MCF 10A (cell line): ENCODE measurements around the gene DHCR24. TPM values are rescaled to one million over a fixed set of nuclear protein-coding genes. Genes with fewer than 3 reads are reported as not detected.

Source experiments
- BruUV-seq: library from RNA; stranded (reverse); fragments of 400-500 nt; replicated peaks from 2 replicates; lab custom pipeline; 2021; lab: Mats Ljungman, UMichigan
- CTCF ChIA-PET: fragments of 300-600 bp; sonication (Branson Sonifier 250); formaldehyde crosslinking; extraction: SDS; loops from one replicate; lab custom pipeline; 2021; ENCODE audit warnings: antibody characterized with exemption, inconsistent platforms; lab: Yijun Ruan, JAX
- POLR2A ChIA-PET: fragments of 300-600, 350-650 bp; sonication (Branson Sonifier 250); formaldehyde crosslinking; extraction: SDS; loops from one replicate; lab custom pipeline; 2020; ENCODE audit warnings: antibody characterized with exemption, inconsistent platforms; lab: Yijun Ruan, JAX
- DNase-seq: peaks from one replicate; pipeline ENCODE4 v3.0.0-alpha.2; 2018; ENCODE audit not compliant: unreplicated experiment
- H3K27ac Mint-ChIP-seq: one replicate; pipeline ENCODE4 v1.8.0; 2022; ENCODE audit warnings: mild to moderate bottlenecking, low read depth, mixed read lengths; ENCODE audit not compliant: unreplicated experiment
- H3K27me3 Mint-ChIP-seq: one replicate; pipeline ENCODE4 v1.8.0; 2022; ENCODE audit warnings: mixed read lengths; ENCODE audit not compliant: insufficient read depth, unreplicated experiment
- H3K36me3 Mint-ChIP-seq: one replicate; pipeline ENCODE4 v1.8.0; 2022; ENCODE audit warnings: mild to moderate bottlenecking, moderate library complexity, mixed read lengths; ENCODE audit not compliant: insufficient read depth, unreplicated experiment
- H3K4me1 Mint-ChIP-seq: one replicate; pipeline ENCODE4 v1.8.0; 2022; ENCODE audit warnings: mixed read lengths; ENCODE audit not compliant: insufficient read depth, unreplicated experiment
- H3K4me3 Mint-ChIP-seq: one replicate; pipeline ENCODE4 v1.8.0; 2022; ENCODE audit warnings: mild to moderate bottlenecking, moderate library complexity, mixed read lengths; ENCODE audit not compliant: unreplicated experiment
- H3K9me3 Mint-ChIP-seq: one replicate; pipeline ENCODE4 v1.8.0; 2022; ENCODE audit warnings: mixed read lengths; ENCODE audit not compliant: unreplicated experiment
- intact Hi-C: fragments of 100-400 bp; cut with micrococcal nuclease; formaldehyde crosslinking; loops from 2 replicates; pipeline ENCODE4 v1.14.1; 2022
- total RNA-seq: library from RNA; stranded (reverse); gene quantifications from 2 replicates; pipeline ENCODE4 v1.2.3, GENCODE V29; 2022
- TF ChIP-seq, protein P1 (sequence below): fragments of 200-600 bp; IDR thresholded peaks from one replicate; pipeline ENCODE4 v1.8.0; 2022; ENCODE audit warnings: antibody characterized with exemption, mild to moderate bottlenecking; ENCODE audit not compliant: unreplicated experiment

The DHCR24 gene
- total RNA-seq, 1 experiment from 2014 or later, result 135 TPM

DNA sequence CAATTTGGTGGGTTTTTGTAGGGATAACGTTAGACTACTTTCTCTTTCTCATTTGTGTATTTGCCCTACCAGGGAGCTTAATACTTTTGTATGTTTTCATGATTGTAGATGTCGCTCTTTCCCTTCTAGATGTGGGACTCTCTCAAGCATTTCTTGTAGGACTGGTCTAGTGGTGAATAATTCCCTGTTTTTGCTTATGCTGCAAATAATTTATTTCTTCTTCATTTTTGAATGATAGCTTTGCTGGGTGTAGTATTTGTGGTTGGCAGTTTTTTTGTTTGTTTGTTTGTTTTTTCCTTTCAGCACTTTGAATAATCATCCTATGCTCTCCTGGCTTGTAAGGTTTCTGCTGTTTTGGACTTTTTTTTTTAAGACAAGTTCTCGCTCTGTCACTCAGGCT is 63.3 kb downstream of the DHCR24 start:
- H3K4me3 Mint-ChIP-seq, result no peak overlapping the region
- no peaks in the 10 kb centered on the region for H3K27me3 Mint-ChIP-seq
- ChIA-PET POLR2A (interaction anchor here (0.6 kb wide), 2 partner anchors 681 to 963 kb away, joined by 3 read pairs; no protein-coding TSS in a partner anchor), CTCF (interaction anchor here (0.6 to 1.0 kb wide), 5 partner anchors 14 to 787 kb away, joined by 3 to 6 read pairs (median 3); no protein-coding TSS in a partner anchor)
- H3K4me1 Mint-ChIP-seq, result no peaks in the 10 kb centered on the region
- intact Hi-C loops, result no loop called here
- H3K36me3 Mint-ChIP-seq, result peaks cover 5% of the 10 kb centered on the region
- H3K27ac Mint-ChIP-seq, result no peak overlapping the region
- DNase-seq, result no peak
- H3K9me3 Mint-ChIP-seq, result peaks cover 17% of the 10 kb centered on the region
- no TSS peak for BruUV-seq
- TF ChIP-seq, protein P1, sequence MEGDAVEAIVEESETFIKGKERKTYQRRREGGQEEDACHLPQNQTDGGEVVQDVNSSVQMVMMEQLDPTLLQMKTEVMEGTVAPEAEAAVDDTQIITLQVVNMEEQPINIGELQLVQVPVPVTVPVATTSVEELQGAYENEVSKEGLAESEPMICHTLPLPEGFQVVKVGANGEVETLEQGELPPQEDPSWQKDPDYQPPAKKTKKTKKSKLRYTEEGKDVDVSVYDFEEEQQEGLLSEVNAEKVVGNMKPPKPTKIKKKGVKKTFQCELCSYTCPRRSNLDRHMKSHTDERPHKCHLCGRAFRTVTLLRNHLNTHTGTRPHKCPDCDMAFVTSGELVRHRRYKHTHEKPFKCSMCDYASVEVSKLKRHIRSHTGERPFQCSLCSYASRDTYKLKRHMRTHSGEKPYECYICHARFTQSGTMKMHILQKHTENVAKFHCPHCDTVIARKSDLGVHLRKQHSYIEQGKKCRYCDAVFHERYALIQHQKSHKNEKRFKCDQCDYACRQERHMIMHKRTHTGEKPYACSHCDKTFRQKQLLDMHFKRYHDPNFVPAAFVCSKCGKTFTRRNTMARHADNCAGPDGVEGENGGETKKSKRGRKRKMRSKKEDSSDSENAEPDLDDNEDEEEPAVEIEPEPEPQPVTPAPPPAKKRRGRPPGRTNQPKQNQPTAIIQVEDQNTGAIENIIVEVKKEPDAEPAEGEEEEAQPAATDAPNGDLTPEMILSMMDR, result no peak

DNA sequence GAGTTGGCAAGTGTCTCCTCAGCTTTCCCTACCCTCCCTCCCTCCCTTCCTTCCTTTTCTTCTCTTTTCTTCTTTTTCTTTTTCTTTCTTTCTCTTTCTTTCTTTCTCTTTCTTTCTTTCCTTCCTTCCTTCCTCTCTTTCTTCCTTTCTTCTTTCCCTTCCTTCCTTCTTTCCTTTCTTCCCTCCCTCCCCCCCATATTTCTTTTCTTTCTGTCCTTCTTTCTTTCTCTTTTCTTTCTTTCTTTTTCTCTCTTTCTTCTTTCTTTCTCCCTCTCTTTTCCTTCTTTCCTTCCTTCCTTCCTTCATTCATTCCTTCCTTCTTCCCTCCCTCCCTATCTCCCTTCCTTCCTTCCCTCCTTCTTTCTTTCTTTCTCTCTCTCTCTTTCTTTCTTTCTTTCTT is 67.3 kb downstream of the DHCR24 start:
- no TSS peak for BruUV-seq
- no peak for DNase-seq
- POLR2A ChIA-PET, result interaction anchor here (1.3 kb wide), 1 partner anchor 18 kb away, joined by 4 read pairs; the partner anchor contains the start of gene TTC22
- TF ChIP-seq, protein P1, result no peak
- H3K4me1 Mint-ChIP-seq, result peaks cover 7% of the 10 kb centered on the region
- H3K36me3 Mint-ChIP-seq, result peaks cover 5% of the 10 kb centered on the region
- no peak overlapping the region for H3K4me3 Mint-ChIP-seq
- intact Hi-C loops, result no loop called here
- no peak overlapping the region for H3K27ac Mint-ChIP-seq
- peaks cover 7% of the 10 kb centered on the region for H3K9me3 Mint-ChIP-seq
- CTCF ChIA-PET, result no interaction called here
- H3K27me3 Mint-ChIP-seq, result no peaks in the 10 kb centered on the region

DNA sequence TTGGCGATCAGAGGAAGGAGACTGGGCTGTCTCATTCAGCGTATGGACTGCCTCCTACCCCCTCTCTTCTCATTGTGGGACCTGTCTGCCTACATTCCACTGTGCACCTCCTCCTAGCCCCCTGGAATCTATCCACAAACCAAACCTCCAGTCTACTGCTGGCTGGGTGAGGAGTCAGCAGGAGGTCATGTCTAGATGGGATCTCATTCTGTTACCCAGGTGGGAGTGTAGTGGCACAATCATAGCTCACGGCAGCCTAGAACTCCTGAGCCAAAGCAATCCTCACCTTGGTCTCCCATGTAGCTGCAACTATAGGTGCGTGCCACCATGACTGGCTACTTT is 67.8 kb downstream of the DHCR24 start:
- CTCF ChIA-PET, result interaction anchor here (0.6 kb wide), 1 partner anchor 1246 kb away, joined by 3 read pairs; no protein-coding TSS in a partner anchor
- TF ChIP-seq, protein P1, result no peak
- Mint-ChIP-seq H3K9me3 (peaks cover 7% of the 10 kb centered on the region), H3K27me3 (no peaks in the 10 kb centered on the region), H3K4me1 (peaks cover 7% of the 10 kb centered on the region), H3K27ac (no peak overlapping the region), H3K4me3 (no peak overlapping the region), H3K36me3 (peaks cover 5% of the 10 kb centered on the region)
- DNase-seq, result no peak
- intact Hi-C loops, result no loop called here
- POLR2A ChIA-PET, result interaction anchor here (1.3 kb wide), 1 partner anchor 18 kb away, joined by 4 read pairs; the partner anchor contains the start of gene TTC22
- no TSS peak for BruUV-seq

DNA sequence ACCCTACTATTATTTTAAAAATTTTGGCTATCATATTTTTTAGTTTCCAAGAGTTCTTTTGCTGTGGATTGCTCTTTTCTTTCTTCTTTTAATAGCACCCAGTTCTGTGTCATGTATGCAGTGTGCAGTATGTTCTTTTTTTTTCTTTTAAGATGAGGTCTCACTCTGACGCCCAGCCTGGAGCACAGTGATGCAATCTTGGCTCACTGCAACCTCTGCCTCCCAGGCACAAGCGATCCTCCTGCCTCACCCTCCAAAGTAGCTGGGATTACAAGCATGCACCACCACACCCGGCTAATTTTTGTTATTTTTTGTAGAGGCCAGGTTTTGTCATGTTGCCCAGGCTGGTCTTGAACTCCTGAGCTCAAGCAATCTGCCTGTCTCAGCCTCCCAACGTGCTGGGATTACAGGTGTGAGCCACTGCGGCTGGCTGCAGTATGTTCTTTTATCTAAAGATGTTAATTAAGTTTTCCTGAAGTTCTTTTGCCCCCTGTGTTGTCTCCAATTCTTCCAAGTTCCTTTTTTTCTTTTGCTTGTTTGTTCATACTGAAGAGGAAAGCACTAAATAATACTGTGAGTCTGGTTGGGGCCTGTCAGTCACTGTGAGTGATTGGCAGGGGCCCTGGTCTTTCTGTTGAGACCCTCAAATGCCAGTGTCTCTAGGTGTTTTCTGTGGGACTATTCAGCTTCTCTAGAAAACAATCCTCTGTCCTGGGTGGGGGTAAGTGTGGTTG is 68.4 kb downstream of the DHCR24 start:
- TF ChIP-seq, protein P1, result no peak
- POLR2A ChIA-PET, result interaction anchor here (1.3 kb wide), 1 partner anchor 17 kb away, joined by 4 read pairs; the partner anchor contains the start of gene TTC22
- peaks cover 5% of the 10 kb centered on the region for H3K9me3 Mint-ChIP-seq
- intact Hi-C loops, result no loop called here
- H3K4me1 Mint-ChIP-seq, result peaks cover 7% of the 10 kb centered on the region
- no TSS peak for BruUV-seq
- no peak overlapping the region for H3K4me3 Mint-ChIP-seq
- DNase-seq, result peak; percentile 43
- H3K27ac Mint-ChIP-seq, result no peak overlapping the region
- H3K27me3 Mint-ChIP-seq, result no peaks in the 10 kb centered on the region
- peaks cover 5% of the 10 kb centered on the region for H3K36me3 Mint-ChIP-seq
- CTCF ChIA-PET, result interaction anchor here (0.6 kb wide), 1 partner anchor 1245 kb away, joined by 3 read pairs; no protein-coding TSS in a partner anchor
